ENCODE data around the gene C1orf94. TPM values are rescaled to one million over a fixed set of nuclear protein-coding genes. Genes with fewer than 3 reads are reported as not detected.

Gene C1orf94
- total RNA-seq, 1 donor from 2014 or later: 0.37 TPM

- peaks cover 3% of the 10 kb centered on the region for H3K4me1 Mint-ChIP-seq
- H3K9me3 Mint-ChIP-seq: no peaks in the 10 kb centered on the region
- TF ChIP-seq EZH2 (IDR thresholded peaks at IDR 0.05) (no peak), EZH2phosphoT487 (IDR thresholded peaks at IDR 0.05) (no peak)
- no peak overlapping the region for H3K27ac ChIP-seq
- no peak overlapping the region for H3K27ac Mint-ChIP-seq
- H3K9me3 ChIP-seq (ENCODE audit: low read depth): no peaks in the 10 kb centered on the region
- no peak overlapping the region for H3K4me3 ChIP-seq
- peaks cover 13% of the 10 kb centered on the region for H3K27me3 ChIP-seq
- no peak overlapping the region for H3K4me3 Mint-ChIP-seq
- H3K27me3 Mint-ChIP-seq (ENCODE audit: insufficient read depth, low read depth): peaks cover 2% of the 10 kb centered on the region
- no peak for DNase-seq (ENCODE audit: low spot score)
- H3K36me3 Mint-ChIP-seq: no peaks in the 10 kb centered on the region
- no peak overlapping the region for H3K4me2 ChIP-seq
- H2AFZ ChIP-seq (replicated peaks): no peak overlapping the region
- no peak overlapping the region for H3K9ac ChIP-seq
- peaks cover 6% of the 10 kb centered on the region for H3K4me1 ChIP-seq
- H4K20me1 ChIP-seq (ENCODE audit: low read depth): no peaks in the 10 kb centered on the region
- no peaks in the 10 kb centered on the region for H3F3A ChIP-seq (ENCODE audit: low read depth)
- H3K36me3 ChIP-seq: no peaks in the 10 kb centered on the region
- no peaks in the 10 kb centered on the region for H3K79me2 ChIP-seq (ENCODE audit: low read depth)
Observed at GRCh38 chr1:34268311-34268954, 91.7 kb downstream of the C1orf94 start.

Other genes with a start within 250 kb of the C1orf94 start
- gene CSMD2, start 11.7 kb upstream of the C1orf94 start, total RNA-seq (ENCODE audit: low replicate concordance): 2.6 and 3.5 TPM in 2 replicates